CD4-positive, alpha-beta T cell treated with Interleukin-15 for 1 hour (primary cell): ENCODE measurements around the gene APOBEC3B.
A peak's percentile ranks its signal among the peaks of the same experiment; 100 is the strongest.
"Not testable (repeated sequence)": the region's sequence is repeated elsewhere in the genome, so short reads cannot be mapped to it uniquely, and the experiment has no call there.

Source experiments
- DNase-seq: peaks from one replicate; pipeline ENCODE4 v3.0.0-alpha.2; 2020

Gene APOBEC3B

DNA sequence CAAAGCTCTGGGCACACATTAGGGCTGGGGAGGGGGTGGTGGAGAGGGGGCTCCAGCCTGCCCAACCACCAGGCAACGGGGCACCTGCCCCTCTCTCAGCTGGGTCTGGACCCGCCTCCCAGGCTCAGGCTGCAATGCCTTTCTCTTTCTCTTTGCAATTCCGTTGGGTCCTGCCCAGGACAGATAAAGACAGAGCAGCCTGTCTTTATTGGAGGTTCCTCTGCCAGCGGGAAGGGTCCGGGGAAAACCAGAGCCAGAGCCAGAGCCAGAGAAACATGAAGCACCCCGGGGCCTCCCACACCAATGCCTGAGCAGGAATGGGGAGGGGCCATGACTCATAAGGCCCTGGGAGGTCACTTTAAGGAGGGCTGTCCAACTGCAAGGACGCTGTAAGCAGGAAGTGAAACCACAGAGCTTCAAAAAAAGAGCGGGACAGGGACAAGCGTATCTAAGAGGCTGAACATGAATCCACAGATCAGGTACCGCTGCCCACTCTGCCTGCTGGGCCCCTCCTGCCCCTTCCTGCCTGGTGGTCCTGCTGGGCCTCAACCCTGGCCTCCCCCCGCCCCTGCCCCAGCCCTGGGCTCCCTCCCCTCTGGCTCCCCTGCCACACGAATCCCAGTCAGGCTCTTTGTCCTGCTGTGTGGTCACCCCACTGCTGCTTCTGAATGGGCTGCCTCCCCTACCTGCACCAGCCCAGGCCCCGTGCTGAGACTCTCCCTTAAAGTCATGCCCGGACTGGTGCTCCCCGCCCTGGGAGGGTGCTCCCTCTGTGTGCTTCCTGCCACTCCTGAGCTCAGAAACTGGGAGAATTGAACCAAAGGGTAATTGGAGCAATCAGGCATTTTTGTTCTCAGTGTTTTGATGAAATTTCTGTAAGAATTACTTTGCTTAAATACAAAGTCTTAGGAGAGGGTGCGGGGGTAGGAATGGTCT, at the start of gene APOBEC3B:
Gene APOBEC3B, plus strand, starts transcription at position 356 of the 936 bp plus-strand sequence. Its CDS starts 107 bp downstream, at position 463.
- peak; percentile 87 for DNase-seq

DNA sequence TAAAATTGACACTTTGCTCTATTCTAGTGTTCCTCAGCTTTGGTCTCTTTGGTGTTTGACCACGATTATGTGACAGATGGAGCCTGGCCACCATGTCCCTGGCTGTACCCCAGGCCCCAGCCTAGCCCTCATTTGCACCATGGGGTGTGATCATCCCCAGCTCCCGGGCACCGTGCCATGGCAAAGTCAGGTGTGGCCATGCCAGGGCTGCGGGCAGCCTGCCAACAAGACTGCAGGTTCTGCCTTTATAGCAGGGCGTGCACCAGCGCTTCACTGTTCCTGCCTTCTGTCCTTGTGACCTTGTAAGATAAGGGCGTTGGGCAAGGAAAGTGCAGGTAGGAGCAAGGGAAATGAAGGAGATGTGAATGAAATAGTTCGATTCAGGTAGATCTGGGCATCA, 47.1 kb upstream of the APOBEC3B start:
- DNase-seq = no peak

DNA sequence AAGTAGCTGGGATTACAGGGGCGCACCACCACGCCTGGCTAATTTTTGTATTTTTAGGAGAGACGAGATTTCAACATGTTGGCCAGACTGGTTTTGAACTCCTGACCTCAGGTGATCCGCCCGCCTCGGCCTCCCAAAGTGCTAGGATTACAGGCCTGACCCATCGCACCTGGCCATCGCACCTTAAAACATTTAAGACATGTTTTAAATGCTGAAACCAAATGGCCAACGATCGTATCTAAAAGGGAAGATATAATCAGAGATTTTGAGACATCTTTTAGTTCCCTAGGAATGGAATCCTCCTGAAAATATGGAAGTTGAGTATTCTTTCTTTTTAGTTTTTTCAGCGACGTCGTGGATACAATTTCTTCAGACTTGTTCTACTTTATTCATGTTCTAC, 46.5 kb upstream of the APOBEC3B start:
- DNase-seq = no peak

DNA sequence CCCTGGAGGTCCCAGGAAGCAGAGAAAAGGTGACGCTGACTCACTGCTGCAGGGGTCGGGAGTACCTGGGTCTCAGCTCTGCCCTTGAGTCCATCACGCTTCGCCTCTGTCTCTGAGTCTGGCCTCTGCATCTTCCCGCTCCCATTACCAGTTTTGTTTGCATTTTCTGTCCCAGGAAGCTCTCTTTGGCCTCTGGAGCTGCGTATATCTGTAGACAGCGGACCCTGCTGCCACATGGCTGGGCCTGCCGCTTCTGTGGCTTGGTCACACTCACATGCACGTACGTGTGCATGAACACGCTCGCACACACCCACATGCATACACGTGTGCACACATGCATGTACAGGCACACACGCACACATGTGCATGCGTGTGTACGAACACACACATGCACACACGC, 45.6 kb upstream of the APOBEC3B start:
- no peak for DNase-seq

DNA sequence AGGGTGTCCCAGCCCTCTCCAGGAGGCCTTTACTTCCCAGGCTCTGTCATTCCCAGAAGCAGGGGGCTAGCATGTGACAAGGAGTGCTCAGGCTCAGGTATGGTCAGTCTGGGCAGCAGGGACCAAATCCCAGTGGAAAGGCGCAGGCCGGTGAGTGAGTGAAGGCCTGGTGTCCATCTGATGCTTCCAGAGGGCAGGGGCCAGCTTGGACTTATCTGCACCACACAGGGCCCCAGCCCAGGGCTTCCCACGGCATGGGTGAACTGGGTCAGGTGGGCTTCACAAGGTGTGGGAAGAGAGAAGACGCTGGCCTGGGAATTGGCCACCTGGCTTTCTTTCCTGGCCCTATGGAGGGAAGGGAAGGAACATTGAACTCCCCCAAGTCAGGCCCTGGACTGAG, 45.1 kb upstream of the APOBEC3B start:
- no peak for DNase-seq

DNA sequence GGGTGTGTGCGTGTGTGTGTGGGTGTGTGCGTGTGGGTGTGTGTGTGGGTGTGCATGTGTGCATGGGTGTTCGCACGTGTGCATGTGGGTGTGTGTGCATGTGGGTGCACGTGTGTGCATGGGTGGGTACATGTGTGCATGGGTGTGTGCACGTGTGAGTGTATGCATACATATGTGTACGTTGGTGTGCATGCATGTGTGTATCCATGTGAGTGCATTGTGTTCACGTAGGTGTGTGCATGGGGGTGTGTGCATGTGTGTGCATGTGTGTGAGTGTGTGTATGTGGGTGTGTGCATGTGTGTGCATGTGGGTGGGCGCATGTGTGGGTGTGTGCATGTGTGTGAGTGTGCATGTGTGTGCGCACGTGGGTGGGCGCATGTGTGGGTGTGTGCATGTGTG, 44.6 kb upstream of the APOBEC3B start:
- no peak for DNase-seq

DNA sequence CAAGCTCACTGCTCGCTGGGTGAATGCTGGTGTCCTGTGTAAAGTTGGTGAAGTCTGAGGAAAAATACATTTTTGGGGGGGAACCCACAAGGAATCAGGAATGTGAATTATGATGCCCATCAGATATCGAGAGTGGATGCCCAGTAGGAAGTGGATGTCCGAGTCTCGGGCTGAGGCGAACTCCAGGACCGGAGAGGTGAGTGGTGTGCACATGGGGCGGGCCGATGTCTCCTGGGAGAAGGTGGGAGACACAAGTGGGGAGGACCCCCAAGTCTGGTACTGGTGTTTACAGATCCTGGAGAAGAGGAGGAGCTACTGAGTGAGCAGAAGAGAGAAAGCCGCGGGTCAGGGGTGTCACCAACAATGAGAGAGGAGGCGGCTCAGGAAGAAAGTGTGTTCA, 43.9 kb upstream of the APOBEC3B start:
- no peak for DNase-seq

DNA sequence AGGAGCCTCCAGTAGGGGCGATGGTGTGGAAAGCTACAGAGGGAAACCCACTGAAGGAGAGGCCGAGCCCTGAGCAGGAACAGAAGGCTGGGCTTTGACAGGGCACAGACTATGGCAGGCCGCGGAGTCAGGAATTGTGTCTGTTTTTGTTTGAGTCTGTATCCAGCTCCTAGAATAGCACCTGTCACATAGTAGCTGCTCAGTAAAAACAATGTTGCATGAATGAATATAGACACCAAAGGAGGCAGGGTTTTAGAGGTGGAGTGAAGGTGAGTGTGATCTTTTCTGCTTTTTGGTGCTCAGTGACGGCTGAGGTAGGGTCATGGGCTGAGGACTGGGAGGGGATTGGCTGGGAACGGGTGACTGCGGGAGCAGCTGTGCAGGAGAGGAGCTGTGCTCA, 43.2 kb upstream of the APOBEC3B start:
- DNase-seq = no peak

DNA sequence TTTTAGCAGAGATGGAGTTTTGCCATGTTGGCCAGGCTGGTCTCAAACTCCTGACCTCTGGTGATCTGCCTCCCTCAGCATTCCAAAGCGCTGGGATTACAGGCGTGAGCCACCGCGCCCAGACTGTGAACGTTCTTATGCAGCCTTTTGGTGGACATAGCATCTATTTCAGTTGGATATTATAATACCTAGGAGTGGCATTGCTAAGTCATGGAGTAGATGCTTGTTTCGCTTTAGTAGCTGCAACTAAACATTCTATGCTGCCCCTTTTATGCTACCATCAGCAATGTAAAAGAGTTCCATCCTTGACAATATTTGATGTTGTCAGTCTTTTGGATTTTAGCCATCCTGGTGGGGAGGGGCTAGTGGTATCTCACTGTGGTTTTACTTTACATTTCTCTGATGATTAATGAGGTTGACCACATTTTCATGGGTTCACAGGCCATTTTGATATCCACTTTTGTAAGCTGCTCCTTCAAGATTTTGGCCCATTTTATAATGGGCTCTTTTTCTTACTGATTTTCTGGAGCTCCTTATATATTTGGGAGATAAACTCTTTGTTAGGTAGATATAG, 41.2 kb upstream of the APOBEC3B start:
- DNase-seq = no peak

DNA sequence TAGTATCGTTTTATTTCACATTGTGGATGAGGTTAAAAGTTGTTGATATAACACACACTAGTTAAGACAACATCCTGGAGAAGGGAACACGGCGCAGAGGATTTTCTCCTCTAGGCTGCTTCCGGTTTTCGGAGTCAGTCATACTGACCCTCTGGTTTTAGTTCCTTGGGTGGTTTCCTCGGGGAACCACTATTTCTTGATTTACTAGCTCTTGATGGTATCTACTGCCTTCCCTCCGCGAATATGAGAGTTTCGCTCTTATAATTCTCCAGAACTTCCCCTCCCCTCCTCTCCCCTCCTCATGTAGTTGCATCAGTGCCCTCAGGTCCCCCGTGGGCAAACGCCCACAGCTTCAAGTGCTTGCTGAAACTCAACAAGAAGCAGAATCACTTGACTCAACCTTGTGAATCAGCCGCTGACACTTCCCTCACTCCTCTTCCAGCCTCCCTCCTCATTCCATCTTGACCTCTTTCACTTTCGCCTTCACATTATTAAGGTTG, 40.6 kb upstream of the APOBEC3B start:
- peak; percentile 80 for DNase-seq

DNA sequence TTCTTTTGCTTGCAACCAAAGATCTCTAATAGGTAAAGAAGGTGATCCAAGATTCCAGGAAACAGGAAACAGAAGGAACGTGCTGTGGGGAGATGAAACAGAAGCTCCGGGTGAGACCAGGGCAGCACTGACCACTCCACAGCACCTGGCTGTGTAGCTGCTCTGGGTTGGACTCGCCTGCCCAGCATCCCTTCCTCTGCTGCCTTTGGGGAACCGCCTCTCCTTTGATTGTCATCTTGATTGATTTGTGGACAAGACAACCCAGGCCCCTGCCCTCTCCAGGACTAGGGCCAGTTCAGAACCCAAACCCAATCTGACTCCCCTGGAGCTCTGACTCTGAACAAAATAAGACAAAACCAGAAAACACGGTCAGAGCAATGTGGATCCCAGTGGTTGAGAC, 39.4 kb upstream of the APOBEC3B start:
- DNase-seq = no peak

DNA sequence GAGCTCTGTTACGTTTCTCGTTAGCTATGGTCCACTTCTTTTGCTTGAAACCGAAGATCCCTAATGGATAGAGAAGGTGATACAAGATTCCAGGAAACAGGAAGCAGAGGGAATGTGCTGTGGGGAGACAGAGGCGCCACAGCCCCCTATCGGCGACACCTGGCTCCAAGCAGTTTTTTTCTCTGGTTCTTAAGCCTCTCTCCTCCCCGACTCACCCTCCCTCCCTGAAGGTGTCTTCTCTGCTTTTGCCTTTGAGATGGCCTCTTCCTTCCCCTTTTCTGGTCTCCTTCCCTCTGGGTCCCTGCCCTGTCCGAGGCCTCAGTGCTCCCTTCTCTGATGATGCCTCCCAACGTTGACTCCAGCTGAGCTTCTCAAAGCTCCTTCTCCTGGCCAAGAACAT, 38.9 kb upstream of the APOBEC3B start:
- no peak for DNase-seq

DNA sequence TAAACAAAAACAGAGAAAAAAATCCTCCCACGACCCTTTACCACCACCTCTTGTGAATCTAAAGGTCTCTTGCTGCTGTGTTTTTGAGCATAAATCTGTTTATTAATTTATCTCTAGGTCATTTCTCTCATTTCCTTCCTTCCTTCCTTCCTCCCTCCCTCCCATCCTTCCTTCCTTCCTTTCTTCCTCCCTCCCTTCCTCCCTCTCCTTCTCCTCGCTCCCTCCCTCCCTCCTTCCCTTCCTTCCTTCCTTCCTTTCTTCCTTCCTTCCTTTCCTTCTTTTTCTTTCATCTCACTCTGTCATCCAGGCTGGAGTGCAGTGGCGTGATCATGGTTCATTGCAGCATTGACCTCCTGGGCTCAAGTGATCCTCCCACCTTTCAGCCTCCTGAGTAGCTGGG, 38.3 kb upstream of the APOBEC3B start:
- no peak for DNase-seq

DNA sequence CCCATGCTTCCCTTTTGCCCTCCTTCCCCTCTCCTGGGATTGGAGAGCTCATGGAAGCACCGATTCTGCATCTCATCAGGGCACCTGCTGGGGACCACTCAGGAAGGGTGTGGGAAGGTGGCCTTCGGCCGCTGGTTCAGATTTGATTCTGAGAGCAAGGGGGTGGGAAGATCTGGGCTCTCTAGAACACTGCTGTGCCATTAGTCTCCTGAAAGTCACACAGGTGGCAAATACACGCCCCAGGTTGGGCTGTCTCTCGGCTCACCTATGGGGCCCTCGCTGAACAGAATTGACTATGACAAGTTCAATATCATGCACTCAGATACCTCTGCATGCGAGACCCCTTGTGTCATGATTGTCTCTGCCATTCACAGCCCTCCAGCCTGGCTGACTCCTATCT, 37.5 kb upstream of the APOBEC3B start:
- DNase-seq = no peak

DNA sequence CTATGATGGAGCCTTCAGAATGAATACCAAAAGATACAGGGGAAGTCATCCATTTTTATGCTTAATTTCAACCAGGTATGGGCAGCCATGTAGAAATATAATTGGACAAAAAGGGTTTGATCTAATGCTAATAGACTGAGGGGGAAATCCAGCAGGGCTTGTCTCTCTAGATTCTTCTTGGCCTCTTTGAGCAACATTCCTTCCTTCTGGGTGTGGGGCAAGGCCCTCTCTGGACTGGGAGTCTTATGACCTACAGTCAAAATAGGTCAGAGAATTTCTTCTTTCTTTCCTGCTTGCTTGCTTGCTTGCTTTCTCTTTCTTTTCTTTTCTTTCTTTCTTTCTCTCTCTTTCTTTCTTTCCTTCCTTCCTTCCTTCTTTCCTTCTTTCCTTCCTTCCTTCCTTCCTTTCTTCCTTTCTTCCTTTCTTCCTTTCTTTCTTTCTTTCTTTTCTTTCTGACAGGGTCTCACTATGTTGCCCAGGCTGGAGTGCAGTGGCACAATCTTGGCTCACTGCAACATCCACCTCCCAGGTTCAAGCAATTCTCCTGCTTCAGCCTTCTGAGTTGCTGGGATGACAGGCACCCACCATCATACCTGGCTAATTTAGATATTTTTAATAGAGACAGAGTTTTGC, 36.3 kb upstream of the APOBEC3B start:
- not testable (repeated sequence) for DNase-seq

DNA sequence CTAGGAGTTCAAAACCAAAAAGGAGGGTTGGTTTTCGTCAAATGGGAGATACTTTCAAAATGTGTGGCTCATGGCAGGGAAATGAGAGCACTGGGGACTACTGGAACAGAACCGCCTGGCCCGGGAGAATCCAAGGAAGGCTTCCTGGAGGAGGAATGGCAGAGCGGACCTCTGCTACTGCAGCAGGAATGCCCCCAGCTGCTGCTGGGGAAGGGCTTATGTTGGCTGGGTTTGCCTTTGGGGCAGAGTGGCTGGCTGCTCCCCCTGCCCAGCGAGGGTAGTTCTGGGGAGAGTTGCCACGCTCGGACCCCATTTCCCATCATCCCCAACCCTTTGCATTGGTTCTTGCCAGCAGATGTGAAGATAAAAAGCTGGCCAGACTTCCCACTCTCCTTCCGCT, 35.4 kb upstream of the APOBEC3B start:
- no peak for DNase-seq

DNA sequence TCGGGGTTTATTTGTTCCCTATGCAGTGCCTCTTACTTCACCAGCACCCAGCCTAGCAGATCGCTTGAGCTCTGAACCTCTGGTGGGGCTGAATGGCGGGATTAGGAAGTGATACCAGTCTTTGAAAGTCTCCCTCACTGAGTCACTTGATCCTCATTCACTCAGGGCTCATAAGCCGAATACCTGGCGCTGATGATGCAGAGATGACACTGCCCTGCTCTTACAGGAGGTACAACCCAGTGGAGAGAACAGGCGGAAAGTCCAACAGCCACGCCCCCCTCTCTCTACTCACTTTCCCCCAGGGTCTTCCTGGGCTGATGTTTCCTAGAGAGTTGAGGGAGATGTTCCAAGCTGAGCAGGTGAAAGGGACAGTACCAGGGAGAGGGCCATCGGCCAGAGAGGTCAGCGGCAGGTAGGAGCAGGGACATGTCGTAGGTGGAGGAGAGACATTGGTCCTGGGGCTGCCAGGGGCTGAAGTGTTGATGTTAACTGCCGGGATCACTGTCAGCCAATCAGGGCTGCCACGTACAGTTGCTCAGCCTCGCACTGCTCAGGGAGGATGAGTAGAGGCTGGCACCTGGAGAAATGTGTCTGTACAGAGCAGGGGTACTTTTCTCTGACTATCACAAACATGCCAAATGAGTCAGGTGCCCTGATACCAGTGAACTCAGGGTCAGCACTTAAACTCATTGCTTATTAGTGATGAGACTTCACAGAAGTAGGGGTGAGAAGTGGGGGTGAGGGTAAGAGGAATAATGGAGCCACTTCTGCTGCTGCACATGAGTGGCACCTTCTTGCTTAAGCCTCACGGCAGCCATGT, 34.6 kb upstream of the APOBEC3B start:
- DNase-seq = peak; percentile 72

DNA sequence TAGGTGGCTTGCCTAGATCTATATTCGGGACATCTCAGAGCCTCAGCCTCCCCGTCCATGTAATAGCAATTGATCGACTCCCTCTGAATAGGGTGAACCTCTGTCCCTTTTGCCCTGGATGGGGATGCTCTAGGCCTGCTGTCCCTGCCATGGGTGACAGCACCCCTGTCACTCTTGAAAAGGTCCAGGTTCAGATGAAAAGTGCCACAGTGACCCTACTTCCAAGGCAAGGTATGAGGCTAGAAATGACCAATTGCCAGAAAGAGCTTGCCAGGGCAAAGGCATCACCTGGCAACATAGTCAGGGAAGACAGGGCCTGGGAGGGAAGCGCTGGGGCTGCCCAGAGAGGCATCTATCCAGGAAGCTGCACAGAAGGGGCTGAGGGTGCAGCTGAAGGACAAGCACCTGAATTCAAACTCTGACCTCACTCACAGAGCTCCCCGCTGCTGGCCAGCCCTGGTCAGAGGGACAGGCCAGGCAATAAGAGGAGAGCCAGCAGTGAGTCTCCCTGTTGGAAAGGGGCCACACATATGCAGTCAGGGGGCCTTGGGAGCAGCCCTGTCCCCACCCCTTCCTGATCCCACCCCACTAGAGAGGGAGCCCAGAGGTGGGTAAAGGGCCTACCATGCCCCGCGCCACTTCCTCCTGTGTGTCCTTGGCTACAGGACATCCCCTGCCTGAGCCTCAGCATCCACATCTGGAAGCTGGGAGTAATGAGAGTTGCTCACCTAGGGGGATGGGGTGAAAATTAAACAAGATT, 33.8 kb upstream of the APOBEC3B start:
- no peak for DNase-seq

DNA sequence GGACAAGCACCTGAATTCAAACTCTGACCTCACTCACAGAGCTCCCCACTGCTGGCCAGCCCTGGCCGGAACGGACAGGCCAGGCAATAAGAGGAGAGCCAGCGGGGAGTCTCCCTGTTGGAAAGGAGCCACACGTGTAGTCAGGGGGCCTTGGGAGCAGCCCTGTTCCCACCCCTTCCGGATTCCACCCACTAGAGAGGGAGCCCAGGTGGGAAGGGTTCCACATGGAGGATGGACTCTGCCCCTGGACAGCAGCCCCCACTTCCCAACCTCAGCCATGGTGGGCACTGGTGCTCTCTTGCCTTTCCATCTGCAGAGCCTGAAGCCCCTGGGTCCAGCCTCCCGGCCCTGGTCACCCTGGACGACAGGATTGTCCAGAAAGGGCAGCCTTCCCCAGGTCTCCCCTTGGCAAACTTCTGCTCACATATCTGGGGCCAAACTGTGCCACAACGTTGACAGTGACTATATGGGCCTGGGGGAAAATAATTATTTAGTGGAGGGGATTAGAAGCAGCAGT, 32.2 kb upstream of the APOBEC3B start:
- DNase-seq = no peak

DNA sequence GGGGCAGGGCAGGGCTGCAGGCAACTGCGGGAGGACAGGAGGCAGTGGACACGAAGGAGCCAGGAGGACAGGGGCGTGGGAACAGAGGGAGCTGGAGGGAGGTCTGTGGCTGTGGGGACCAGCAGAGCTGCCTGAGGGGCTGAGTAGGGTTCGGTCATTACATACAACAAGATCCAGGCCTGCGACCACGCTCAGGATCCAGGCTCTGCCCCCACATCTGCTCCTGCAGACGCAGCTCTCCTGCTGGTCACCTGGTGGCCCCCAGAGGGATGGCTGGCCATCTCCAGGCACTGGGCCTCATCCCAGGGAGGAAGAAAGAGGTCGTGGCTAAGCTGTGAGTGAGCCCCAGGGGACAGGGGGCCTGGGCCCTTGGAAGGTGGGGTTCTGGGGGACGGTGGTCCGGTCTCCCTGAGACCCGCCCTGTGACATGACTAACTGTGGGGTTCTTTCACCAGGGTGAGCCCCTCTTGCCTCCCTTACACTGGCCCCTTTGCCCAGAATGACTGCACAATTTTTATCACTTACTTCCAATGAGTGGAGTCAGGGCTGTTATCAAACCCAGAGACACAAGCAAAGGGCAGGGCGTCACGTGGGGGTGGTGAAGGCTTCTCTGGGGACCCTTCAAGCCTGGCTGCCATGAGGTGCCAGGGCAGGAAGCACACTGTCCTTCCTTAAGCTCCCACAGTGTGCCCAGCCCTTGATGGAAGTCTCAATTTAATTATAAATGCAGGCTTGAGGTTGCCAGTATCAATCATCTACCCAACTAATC, 31.4 kb upstream of the APOBEC3B start:
- DNase-seq = no peak

DNA sequence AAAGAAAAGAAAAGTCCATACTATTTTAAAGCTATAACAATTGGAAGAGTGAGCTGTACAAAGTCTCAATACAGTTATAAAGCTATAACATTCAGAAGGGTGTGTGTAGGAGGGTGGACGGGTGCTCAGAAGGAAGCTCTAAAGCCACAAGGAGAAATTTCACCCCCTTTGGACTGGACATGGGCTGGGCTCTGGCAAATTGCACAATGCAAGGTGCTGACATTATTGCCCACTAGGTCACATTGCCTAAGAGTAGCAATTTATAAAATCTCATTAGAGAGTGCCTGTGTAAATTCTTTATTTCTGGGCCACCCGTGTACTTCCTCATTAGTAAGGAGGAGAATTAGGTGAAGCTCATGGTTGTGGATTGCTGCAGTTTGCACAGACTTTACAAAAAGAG, 30.4 kb upstream of the APOBEC3B start:
- peak; percentile 37 for DNase-seq
